Esophagus squamous epithelium (tissue), 4 donors: ENCODE measurements around the gene GALNT2.

Experiments used
- POLR2A ChIP-seq, 4 donors: fragments of 450-650 bp; IDR thresholded peaks; one replicate each; pipeline ENCODE4 v1.6.1; 2017; ENCODE audit warnings: antibody characterized with exemption in 4 of 4, mild to moderate bottlenecking in 4 of 4, moderate library complexity in 3 of 4
- TF ChIP-seq, protein P1 (sequence below), 6 experiments: fragments of 450-650 bp in 4 of 6; fragments of 200-600 bp in 2 of 6; sonication (generic) in 2 of 6; IDR thresholded peaks; one replicate each; pipeline ENCODE4 v1.5.1; 2016 to 2019; ENCODE audit warnings: antibody characterized with exemption in 6 of 6, mild to moderate bottlenecking in 4 of 6, moderate library complexity in 4 of 6

DNA sequence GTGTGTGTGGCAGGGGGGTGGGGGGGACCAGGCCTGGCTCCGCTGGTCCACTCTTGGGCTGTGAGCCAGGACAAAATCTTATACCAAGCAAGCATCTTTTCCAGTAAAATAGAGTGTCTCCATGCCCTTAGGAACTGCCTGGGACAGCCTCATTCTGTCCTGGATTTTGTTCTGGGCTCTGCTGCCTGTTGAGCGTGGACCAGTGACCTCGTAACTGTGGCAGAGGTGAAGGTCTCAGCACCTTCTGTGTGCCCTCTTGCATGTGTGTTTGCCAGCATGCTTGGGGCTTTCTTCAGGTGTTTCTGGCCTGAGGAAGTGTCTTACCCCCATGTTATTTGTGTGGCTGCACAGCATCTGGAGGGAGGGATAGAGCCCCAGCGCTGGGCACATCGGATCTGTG, 45.7 kb downstream of the GALNT2 start:
- no peak for TF ChIP-seq POLR2A (IDR thresholded peaks at IDR 0.05)
- TF ChIP-seq, protein P1, sequence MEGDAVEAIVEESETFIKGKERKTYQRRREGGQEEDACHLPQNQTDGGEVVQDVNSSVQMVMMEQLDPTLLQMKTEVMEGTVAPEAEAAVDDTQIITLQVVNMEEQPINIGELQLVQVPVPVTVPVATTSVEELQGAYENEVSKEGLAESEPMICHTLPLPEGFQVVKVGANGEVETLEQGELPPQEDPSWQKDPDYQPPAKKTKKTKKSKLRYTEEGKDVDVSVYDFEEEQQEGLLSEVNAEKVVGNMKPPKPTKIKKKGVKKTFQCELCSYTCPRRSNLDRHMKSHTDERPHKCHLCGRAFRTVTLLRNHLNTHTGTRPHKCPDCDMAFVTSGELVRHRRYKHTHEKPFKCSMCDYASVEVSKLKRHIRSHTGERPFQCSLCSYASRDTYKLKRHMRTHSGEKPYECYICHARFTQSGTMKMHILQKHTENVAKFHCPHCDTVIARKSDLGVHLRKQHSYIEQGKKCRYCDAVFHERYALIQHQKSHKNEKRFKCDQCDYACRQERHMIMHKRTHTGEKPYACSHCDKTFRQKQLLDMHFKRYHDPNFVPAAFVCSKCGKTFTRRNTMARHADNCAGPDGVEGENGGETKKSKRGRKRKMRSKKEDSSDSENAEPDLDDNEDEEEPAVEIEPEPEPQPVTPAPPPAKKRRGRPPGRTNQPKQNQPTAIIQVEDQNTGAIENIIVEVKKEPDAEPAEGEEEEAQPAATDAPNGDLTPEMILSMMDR (IDR thresholded peaks at IDR 0.05) = no peak
